NAMALWA (cell line): Measurements from ENCODE around the gene C14orf93.
"Not testable (repeated sequence)": the region's sequence is repeated elsewhere in the genome, so short reads cannot be mapped to it uniquely, and the experiment has no call there.

ENCODE experiments used
- DNase-seq: peaks from one replicate; pipeline ENCODE4 v3.0.0-alpha.2; 2015; ENCODE audit warnings: low spot score

Gene C14orf93

GRCh38 chr14:23021434-23021833 lies 11.5 kb upstream of the C14orf93 start:
- DNase-seq, result no peak

GRCh38 chr14:23020143-23021128 lies 10.5 kb upstream of the C14orf93 start:
- DNase-seq, result no peak

DNA sequence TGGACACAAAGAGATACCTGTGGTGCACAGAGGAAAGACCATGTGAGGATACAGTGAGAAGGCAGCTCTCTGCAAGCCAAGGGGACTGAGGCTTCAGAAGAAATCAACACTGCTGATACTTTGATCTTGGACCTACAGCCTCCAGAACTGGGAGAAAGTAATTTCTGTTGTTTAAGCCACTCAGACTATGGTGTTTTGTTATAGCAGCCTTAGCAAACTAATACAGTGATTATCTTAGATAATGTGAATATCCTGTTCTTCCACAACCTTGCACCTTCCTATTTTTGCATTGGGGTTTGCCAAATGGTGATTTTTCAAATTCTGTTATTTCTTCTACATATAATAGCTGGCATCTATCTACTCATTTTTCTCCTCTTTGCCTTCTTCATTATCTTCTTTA lies 8.2 kb upstream of the C14orf93 start:
- DNase-seq, result no peak

DNA sequence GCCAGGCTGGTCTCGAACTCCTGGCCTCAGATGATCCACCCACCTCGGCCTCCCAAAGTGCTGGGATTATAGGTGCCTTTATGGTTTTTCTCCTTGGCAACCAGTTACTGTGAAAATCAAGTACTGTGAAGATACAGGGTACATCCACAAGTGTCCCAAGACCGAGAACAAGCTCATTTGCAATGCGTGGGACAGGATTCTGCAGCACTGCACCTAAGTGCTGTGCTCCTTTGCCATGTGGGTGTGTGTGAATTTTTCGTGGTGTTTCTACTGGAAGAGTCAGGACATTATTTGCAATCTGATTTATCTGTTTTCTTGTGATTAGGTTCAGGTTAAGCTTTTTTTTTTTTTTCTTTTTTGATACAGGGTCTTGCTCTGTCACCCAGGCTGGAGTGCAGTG lies 7.1 kb upstream of the C14orf93 start:
- DNase-seq, result no peak

DNA sequence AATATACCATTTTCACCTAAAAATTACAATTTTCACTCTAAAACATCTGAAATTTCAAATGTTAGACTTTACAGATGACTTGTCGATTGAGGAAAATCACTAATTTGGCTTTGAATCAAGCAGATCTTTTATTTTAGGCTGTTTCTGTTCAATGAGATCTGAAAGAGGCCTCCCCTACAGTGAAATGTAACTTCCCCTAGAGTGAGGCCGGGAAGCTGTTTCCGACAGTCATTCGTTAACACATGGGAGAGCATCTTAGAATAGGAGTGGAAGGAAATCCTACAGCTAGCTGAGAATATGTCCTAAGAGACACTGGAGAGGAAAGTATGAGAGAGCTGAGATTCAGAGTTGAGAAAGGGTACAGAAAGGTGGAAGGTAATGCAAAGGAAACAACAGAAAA lies 5.7 kb upstream of the C14orf93 start:
- DNase-seq, result no peak

GRCh38 chr14:23013749-23014054 lies 3.8 kb upstream of the C14orf93 start:
- not testable (repeated sequence) for DNase-seq

DNA sequence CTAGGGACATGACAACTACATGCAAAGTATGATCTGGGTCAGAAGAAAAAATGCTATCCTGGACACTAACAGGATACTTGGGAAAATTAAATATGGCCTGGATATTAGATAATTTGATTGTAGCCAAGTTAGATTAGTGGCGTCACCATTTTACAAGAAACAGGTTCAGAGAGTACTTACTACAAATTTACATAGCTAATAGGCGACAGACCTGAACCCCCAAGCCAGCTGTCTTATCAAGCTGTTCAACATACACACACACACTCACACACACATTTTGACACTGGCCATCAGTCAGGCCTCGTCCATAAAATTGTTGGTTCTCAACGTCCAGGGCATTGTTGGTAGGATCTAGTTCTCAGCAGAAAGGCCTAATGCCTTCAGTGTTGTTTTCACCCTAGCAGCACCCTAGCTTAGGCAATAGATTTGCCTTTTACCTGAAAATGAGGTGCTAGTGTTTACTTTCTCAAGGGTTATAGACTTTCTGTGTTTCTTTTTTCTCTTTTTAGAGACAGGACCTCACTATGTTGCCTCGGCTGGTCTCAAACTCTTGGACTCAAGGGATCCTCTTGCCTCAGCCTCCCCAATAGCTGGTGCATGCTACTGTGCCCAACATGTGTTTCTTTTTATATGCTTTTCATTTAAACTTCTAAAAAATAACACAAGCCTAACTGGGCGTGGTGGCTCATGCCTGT lies 3.3 kb upstream of the C14orf93 start:
- no peak for DNase-seq

- DNase-seq, result no peak
Measured at GRCh38 chr14:23009483-23009938, 432 bp downstream of the C14orf93 start.

DNA sequence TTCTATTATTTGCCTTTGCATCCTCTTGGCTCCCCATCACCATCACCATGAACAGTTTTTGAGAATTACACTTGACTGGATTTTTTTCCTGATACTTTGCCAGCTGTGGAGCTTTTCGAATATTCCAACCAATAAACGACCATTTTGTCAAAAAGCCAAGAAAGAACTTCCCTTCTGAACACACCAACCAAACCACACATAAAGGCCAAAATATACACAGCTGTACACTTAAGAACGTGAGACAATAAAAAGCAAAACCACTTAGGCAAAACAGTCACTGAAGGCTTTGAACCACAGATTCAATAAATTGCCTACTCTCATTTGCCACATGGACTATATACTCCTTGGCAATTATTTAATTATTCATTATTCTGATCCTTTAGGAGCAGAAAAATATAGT lies 1.1 kb downstream of the C14orf93 start:
- DNase-seq, result peak; percentile 55

- peak; percentile 99 for DNase-seq
Measured at GRCh38 chr14:23006544-23007419, 3.2 kb downstream of the C14orf93 start.

DNA sequence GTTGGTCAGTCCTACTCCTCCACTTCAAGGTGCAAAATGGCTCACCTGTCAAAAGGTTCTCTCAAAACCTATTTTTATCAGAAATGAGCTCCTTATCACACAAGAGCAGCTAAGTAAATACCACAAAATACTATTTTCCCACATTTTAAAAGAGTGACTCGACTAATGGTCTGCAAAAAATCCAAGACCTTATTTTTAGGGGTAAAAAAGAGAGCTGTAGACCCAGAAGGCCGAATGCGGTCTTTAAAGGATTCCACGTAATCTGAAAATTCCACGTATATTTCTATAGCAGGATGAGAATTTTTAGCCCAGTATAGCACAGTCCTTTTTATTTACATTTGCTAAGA lies 3.8 kb downstream of the C14orf93 start:
- no peak for DNase-seq

DNA sequence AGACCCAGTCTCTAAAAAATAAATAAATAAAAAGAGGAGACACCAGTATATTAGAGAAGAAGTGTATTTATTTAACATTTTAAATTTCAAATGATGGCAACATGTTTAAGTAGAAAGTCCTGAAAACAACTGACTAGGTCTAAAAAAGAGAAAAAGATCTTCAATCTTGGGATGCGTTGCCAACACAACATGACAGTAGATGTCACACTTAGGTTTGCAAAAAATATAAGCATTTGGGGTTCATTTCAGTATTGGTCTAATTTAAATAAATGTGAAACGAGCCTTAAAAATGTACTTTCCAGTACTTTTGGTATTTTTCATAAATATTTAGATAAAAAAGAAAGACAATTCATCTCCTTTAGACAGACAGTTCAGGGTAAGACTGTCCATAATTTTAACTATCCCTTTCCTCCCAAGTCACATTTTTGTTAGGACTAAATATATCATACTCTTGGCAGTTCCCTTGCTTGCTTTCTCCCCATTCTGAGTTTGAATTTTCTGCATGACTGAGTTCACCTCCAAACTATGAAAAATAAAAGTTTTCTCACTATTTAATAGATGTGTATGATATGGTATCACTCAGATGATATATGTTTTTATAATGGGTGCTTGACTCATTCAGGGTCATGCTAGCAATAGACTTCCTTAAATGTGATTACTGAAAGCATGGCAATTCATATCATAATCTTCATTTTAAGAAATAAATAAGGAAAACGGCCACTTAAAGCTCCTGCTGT lies 4.3 kb downstream of the C14orf93 start:
- DNase-seq, result no peak

GRCh38 chr14:23004274-23004673 lies 5.7 kb downstream of the C14orf93 start:
- DNase-seq, result not testable (repeated sequence)

GRCh38 chr14:23002592-23002991 lies 7.4 kb downstream of the C14orf93 start:
- no peak for DNase-seq

DNA sequence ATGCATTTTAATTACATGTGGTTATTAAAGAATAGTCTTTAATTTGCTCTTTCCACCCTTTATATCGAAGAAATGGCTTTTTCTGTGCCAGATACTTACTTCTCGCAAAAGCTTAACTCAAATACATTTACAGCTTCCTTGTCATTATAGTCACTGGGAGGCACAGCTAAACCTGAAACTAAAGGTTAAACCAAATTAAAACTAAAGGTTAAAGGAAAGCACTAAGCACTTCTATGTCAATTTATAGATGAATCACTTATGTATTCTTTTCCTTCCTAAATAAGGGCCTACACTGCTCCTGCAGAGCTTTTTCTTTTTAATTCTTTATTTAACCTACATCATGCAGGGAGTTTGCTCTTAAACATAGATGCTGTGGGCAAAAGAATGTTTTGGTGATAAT lies 9.1 kb downstream of the C14orf93 start:
- DNase-seq, result no peak

DNA sequence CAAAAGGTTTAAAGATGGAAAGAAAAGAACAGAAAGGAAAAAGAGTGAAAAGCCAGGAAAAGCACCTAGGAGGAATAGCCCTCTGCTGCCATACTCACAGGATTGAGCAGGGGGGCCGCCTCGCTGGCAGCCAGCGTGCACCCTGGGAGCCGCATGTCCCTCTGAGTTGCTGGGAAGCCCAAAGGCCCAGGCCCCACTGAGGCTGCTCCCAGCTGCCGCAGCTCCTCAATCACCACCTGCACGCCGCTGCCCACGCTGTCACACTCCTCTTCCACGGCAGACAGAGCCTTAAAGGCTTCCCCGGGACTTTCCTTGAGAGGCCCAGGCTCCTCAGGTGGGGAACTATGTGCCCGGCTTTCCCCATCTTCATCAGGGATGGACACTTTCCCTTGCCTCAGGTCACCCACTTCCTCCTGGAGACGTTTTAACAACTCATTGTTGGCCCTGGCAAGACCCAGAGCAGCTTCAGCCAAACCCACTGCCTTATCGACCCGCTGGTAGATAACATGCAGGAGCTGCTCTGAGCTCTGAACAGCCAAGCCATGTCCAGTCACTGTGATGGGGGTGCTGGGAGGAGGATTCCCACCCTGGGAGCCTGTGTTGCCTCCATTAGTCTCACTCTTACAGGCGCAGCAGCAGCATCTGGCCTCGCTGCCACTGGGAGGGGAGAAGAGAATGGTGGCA lies 11.5 kb downstream of the C14orf93 start:
- DNase-seq, result no peak

- DNase-seq, result no peak
Measured at GRCh38 chr14:22997676-22998323, 12.1 kb downstream of the C14orf93 start.

GRCh38 chr14:22996768-22997654 lies 12.9 kb downstream of the C14orf93 start:
- DNase-seq, result no peak

DNA sequence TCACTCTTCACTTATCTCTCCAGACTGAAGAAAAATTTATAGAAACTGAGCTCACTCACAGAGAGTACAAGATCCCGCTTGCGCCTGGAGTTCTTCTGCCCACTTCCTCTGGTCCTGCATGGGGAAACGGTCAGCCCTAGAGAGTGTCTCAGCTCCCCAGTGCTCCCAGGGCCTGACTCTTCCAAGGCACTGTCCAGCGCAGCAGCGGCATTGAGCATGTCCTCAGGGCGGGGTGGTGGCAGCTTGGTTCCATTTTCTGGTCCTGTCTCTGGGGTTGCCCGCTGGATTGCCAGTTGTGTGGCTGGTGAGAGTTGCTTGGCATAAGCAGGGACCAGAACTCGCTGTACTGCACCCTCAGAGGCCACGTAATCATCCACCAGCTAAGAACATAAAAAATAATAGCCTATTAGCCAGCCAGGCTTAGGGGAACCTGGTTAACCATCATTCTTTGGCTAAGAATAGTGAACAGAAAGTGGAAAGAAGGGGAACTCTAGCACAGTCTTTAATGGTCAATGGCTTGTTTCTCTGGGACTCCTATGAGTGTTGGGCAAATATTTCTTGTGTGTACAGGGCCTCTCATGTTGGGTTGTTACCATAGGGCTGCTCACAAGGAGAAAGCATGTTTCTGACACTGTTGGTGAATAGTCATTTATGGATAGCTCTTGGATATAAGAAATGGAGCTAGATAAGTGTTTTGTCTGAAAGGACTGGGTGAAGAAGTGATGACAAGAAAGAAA lies 13.9 kb downstream of the C14orf93 start:
- no peak for DNase-seq
